GM08714 (cell line): ENCODE measurements around the gene FHIP2A.
"Not testable (repeated sequence)": the region's sequence is repeated elsewhere in the genome, so short reads cannot be mapped to it uniquely, and the experiment has no call there.

Experiments
- H3K4me3 ChIP-seq: fragments of 200-500 bp; sonication (Bioruptor generic); 2 replicates; pipeline ENCODE4 v1.5.1; 2014; ENCODE audit warnings: mild to moderate bottlenecking, low read length, inconsistent platforms
- ZNF274 ChIP-seq: IDR thresholded peaks from 2 replicates; pipeline ENCODE4 v1.6.1; 2012; ENCODE audit warnings: mild to moderate bottlenecking, low read depth, low read length

FHIP2A gene

DNA sequence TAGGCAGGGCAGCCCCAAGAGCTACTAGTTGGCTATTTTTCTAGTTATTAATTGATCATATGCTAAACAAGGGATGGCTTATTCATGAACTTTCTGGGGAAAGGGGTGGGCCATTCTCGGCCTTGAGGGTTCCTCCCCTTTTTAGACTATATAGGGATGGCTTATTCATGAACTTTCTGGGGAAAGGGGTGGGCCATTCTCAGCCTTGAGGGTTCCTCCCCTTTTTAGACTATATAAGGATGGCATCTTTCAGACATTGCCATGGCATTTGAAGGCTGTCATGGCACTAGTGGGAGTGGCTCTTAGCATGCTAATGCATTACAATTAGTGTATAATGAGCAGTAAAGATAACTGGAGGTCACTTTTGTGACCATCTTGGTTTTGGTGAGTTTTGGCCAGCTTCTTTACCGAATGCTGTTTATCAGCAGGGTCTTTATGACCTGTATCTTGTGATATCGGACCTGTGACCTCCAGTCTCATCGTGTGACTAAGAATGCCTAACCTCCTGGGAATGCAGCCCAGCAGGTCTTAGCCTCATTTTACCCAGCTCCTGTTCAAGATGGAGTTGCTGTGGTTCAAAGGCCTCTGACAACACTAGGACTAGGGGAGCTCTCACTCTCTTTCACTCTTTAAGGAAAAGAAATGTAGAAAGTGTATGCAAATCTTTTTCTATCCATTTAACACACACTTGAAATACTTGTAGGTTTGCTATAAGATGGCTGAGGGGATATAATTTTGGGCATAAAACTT, 7.8 kb downstream of the FHIP2A start:
- no peak for TF ChIP-seq ZNF274
- no peak overlapping the region for H3K4me3 ChIP-seq

DNA sequence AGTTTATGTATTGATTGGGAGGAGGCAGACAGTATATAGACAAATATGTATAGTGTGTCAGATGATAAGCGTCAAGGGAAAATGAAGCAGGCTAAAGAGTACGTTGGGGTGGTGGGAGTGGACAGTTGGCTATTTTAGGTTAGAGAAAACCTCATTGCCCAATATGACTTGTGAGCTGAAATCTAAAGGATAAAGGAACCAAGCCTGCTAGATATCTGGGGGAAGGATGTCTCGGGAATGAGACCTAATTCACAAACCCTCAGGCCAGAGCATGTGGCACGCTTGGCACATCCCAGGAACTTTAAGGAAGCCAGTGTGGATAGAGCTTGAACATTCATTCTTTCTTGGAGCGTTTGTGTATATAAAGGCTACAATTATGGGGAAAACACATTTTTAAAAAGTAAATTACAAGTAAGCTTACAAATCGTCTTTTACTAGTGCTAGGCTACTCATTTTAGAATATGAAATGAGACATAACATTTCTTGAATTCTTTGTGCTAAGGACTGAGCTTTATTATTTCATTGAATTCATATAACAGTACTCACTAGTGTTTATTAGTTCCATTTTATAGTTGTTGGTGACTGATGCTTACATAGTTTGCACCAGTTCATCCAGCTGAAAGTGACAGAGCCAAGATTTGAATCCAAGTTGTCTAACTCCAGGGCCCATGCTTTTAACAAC, 9.7 kb downstream of the FHIP2A start:
- H3K4me3 ChIP-seq = no peak overlapping the region
- no peak for TF ChIP-seq ZNF274

DNA sequence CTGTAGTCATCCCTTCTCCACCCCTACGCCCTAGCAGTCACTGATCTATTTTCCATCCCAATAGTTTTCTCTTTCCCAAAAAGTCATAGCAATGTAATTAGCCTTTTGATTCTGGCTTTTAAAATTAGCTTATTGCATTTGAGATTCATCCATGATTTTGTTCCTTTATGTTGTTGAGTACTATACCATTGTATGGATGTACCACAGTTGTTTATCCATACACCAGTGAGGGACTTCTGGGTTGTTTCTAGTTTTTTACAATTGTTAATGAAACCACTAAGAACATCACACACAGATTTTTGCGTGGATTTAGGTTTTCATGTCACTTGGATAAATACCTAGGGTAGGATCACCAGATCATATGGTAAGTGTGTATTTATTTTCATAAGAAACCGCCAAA, 16.1 kb downstream of the FHIP2A start:
- no peak overlapping the region for H3K4me3 ChIP-seq
- TF ChIP-seq ZNF274 = no peak

DNA sequence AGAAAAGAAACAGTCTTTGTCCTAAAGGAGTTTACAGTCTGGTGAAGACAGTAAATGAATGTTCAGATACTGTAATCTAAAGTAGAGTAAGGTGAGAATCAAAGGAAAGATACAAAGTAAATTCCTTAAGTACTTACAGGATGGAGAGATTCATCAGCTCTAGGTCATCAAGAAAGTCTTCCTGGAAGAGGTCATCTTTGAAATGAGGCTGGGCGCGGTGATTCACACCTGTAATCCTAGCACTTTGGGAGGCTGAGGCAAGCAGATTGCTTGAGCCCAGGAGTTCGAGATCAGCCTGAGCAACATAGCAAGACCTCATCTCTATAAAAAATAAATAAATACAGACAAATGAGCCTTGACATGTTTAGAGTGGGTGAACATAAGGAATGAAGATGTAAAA, 18.3 kb downstream of the FHIP2A start:
- no peak for TF ChIP-seq ZNF274
- H3K4me3 ChIP-seq = no peak overlapping the region

DNA sequence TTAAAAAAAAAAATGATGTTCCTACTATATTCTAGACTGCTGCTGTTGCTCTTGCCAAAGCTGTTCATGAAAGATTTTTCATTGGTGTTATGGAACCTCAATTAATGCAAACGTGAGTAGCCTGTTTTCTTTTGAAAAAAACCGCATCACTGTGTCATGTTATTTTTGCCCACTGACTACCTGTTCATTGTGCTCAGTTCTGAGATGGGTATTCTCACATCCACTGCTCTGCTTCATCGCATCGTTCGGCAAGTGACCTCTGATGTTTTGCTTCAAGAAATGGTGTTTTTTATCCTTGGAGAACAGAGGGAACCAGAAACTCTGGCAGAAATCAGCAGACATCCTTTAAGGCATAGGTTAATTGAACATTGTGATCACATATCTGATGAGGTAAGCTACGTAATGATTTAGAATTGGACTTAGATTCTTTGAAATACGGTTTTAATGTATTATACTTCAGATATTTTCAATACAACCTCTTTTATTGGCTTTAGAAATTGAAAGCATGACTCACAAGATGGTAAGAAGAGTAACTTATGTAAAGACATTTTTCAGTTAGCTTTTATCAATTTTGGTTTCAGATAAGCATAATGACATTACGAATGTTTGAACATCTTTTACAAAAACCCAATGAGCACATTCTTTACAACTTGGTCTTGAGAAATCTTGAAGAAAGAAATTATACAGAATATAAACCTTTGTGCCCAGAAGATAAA, 24.6 kb downstream of the FHIP2A start:
- TF ChIP-seq ZNF274 = no peak
- no peak overlapping the region for H3K4me3 ChIP-seq

DNA sequence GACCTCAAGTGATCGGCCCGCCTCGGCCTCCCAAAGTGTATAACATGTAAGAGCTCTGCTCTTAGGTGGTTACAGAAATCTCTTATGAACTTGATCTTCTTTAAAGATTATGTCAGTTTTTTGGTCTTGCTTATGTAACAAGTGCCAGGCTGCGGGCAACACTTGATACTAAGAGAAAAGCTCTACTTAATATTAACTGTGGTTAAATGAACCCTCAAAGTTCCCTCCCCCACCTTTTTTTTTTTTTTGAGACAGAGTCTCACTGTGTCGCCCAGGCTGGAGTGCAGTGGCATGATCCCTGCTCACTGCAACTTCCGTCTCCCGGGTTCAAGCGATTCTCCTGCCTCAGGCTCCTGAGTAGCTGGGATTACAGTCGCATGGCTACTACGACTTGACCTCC, 25.9 kb downstream of the FHIP2A start:
- H3K4me3 ChIP-seq = not testable (repeated sequence)

DNA sequence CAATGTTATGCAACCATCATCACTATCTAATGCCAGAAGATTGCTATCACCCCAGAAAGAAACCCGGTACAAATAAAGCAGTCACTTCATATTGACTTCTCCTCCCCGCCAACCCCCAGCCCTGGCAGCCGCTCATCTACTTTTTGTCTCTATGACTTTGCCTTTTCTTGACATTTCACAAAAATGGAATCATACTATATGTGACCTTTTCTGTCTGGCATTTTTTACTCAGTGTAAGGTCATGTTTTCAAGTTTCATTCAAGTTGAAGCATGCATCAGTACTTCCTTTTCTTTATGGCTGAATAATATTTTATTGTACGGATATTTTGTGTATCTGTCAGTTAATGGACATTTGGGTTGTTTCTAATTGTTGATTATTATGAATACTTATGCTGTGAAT, 28.1 kb downstream of the FHIP2A start:
- TF ChIP-seq ZNF274 = no peak
- H3K4me3 ChIP-seq = no peak overlapping the region

DNA sequence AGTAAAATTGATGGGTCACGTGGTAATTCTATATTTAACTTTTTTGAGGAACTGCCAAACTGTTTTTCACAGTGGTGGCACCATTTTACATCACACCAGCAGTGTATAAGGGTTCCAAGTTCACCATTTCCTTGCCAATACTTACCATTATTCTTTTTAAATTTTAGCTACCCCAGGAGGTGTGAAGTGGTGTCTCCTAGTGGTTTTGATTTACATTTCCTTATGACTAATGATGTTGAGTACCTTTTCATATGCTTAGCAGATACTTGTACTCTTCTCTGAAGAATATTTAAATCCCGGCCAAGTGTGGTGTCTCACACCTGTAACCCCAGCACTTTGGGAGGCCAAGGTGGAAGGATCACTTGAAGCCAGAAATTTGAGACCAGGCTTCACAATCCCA, 28.5 kb downstream of the FHIP2A start:
- H3K4me3 ChIP-seq = no peak overlapping the region
- TF ChIP-seq ZNF274 = no peak

DNA sequence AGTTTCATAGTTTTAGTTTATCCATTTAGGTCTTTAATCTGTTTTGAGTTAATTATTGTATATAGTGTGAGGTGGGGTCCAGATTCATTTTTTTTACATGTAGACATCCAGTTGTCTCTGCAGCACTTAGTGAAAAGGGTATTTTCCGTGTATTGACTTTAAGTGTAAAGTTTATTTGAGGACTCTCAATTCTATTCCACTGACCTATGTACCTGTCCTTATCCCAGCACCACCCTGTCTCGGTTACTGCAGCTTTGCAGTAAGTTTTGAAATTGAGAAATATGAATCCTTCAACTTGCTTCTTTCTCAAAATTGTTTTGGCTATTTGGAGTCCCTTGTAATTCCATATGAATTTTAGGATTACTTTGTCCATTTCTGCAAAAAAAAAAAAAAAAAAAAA, 29.8 kb downstream of the FHIP2A start:
- TF ChIP-seq ZNF274 = no peak
- H3K4me3 ChIP-seq = no peak overlapping the region

DNA sequence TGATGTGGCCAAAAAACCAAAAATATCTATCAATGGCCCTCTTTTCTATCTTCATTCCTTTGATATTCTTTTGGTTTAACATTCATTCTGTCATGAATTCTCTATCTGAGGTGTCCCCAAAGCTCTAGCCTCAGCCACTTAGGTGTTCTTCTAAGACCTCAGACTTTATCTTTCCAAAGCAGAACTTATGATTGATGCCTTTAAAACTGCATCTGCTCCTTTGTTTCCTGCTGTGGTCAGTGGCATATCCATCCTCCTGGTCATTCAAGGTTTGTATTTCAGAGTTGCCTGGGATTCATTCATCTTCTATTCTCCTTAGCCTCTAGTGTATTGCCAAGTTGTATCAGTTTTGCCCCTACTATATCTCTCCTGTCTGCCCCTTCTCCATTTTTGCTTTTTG, 30.6 kb downstream of the FHIP2A start:
- TF ChIP-seq ZNF274 = no peak
- H3K4me3 ChIP-seq = no peak overlapping the region

DNA sequence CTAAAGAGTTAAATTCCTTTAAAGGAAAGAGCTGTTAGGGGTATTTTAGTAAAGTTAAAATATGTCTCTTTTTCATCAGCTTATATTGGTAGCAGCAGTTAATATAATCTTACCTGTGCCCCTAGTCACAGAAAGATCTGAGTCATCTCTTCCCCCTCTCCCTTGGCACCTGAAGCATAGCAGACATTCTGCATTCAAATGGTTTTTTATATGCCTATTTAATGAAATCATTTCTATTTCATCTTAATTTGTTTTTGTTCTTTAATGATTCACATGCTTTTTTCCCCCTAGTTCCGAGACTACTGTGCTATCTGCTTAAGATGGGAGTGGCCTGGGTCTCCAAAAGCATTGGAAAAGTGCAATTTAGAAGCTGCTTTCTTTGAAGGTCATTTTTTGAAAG, 33.3 kb downstream of the FHIP2A start:
- no peak overlapping the region for H3K4me3 ChIP-seq
- TF ChIP-seq ZNF274 = no peak

DNA sequence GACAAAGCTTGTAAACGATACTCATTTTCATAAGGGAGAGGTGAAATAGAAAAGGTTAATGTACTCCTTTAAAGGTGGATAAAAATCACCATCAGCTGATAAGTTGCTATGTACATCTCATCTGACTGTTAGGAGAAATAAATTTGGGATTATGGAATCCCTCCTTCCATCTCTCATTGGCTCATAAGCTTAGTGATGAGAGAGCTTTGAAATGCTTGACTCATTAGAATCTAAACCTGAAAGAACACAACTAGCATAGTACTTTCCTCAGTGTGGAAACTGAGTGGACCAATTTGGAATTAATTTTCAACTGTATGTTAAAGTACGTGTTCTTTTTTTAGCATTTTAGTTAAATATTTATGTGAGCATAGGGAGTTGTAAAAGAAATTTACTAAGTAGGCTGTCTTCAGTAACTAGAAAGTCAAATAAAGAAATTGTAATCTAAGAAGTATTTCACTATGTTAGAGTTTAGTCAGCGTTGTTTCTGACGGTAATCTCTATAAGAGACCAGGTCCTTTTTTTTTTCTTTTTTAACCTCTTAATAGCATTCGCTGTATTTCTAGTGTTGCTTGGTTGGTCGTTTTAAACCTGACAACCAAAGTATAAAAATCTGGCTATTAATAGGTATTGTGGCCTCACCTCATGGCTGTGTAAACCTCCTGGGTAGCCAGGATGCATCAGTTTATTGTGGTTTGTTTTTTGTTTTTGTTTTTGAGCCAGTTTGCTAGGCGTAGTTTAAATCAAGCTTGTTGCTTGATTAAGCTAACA, 34.4 kb downstream of the FHIP2A start:
- no peak overlapping the region for H3K4me3 ChIP-seq
- no peak for TF ChIP-seq ZNF274

DNA sequence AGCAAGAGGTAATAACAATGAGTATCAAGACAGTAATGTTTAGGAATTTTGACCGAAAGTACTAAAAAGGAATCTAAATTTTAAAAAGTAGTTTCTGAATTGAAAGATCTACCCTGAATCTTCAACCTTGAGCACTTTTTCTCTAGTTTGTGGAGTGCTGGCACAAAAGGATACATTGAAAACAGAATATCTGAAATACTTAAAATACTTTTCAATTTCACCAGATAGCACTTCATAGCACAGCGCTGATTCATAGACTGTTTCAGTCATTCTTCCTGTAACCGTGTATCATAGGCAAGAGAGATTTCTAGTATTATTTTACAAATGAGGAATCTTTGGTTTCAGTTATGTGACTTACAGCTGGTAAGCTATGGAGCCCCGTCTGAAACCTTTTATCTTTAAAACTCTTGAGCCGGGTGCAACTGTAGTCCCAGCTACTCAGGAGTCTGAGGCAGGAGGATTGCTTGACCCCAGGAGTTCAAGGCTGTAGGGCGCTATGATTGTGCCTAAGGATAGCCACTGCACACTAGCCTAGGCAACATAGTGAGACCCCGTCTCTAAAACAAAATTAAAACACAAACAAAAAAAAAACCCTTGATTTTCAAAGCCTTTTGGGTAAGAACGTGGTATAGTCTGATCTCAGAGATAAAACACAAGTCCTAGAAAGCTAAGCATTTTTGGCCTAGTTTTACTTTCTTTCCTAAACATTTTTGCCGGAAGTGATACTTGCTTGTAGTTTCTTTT, 35.1 kb downstream of the FHIP2A start:
- no peak for TF ChIP-seq ZNF274
- no peak overlapping the region for H3K4me3 ChIP-seq

DNA sequence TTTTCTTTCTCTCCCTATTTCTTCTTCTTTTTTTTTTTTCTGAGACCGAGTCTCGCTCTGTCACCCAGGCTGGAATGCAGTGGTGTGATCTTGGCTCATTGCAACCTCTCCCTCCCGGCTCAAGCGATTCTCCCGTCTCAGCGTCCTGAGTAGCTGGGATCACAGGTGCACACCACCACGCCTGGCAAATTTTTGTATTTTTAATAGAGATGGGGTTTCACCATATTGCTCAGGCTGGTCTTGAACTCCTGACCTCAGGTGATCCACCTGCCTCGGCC, 35.6 kb downstream of the FHIP2A start:
- H3K4me3 ChIP-seq = not testable (repeated sequence)
